ENCODE data around the gene KCNIP1.
A peak's percentile ranks its signal among the peaks of the same experiment; 100 is the strongest.

KCNIP1 gene

GRCh38 chr5:170565072-170565471 is 61.3 kb downstream of the KCNIP1 start:
- no peak for DNase-seq (ENCODE audit: low read depth)

GRCh38 chr5:170569101-170569500 is 65.3 kb downstream of the KCNIP1 start:
- DNase-seq (ENCODE audit: low read depth): no peak

GRCh38 chr5:170570476-170570875 is 66.7 kb downstream of the KCNIP1 start:
- DNase-seq (ENCODE audit: low read depth): no peak

- no peak for DNase-seq (ENCODE audit: low read depth)
Observed at GRCh38 chr5:170571281-170571731, 67.5 kb downstream of the KCNIP1 start.

GRCh38 chr5:170571875-170572852 is 68.3 kb downstream of the KCNIP1 start:
- peak; percentile 45 for DNase-seq (ENCODE audit: low read depth)

GRCh38 chr5:170573114-170573513 is 69.3 kb downstream of the KCNIP1 start:
- no peak for DNase-seq (ENCODE audit: low read depth)

- DNase-seq (ENCODE audit: low read depth): no peak
Observed at GRCh38 chr5:170573660-170574059, 69.8 kb downstream of the KCNIP1 start.

- no peak for DNase-seq (ENCODE audit: low read depth)
Observed at GRCh38 chr5:170576602-170577535, 73.0 kb downstream of the KCNIP1 start.

- DNase-seq (ENCODE audit: low read depth): no peak
Observed at GRCh38 chr5:170579601-170580000, 75.8 kb downstream of the KCNIP1 start.

- no peak for DNase-seq (ENCODE audit: low read depth)
Observed at GRCh38 chr5:170581211-170581610, 77.4 kb downstream of the KCNIP1 start.

GRCh38 chr5:170582644-170583330 is 79.0 kb downstream of the KCNIP1 start:
- no peak for DNase-seq (ENCODE audit: low read depth)

GRCh38 chr5:170584003-170584402 is 80.2 kb downstream of the KCNIP1 start:
- DNase-seq (ENCODE audit: low read depth): no peak

GRCh38 chr5:170584450-170585058 is 80.7 kb downstream of the KCNIP1 start:
- no peak for DNase-seq (ENCODE audit: low read depth)

- DNase-seq (ENCODE audit: low read depth): no peak
Observed at GRCh38 chr5:170585273-170585948, 81.6 kb downstream of the KCNIP1 start.

- DNase-seq (ENCODE audit: low read depth): no peak
Observed at GRCh38 chr5:170587808-170588207, 84.0 kb downstream of the KCNIP1 start.

- no peak for DNase-seq (ENCODE audit: low read depth)
Observed at GRCh38 chr5:170589643-170590042, 85.8 kb downstream of the KCNIP1 start.

- DNase-seq (ENCODE audit: low read depth): no peak
Observed at GRCh38 chr5:170590566-170590965, 86.7 kb downstream of the KCNIP1 start.

- no peak for DNase-seq (ENCODE audit: low read depth)
Observed at GRCh38 chr5:170591054-170591453, 87.2 kb downstream of the KCNIP1 start.

- DNase-seq (ENCODE audit: low read depth): no peak
Observed at GRCh38 chr5:170596482-170597044, 92.7 kb downstream of the KCNIP1 start.

GRCh38 chr5:170597109-170597751 is 93.4 kb downstream of the KCNIP1 start:
- peak; percentile 11 for DNase-seq (ENCODE audit: low read depth)
